ENCODE measurements around the gene DUSP14.

Gene DUSP14

DNA sequence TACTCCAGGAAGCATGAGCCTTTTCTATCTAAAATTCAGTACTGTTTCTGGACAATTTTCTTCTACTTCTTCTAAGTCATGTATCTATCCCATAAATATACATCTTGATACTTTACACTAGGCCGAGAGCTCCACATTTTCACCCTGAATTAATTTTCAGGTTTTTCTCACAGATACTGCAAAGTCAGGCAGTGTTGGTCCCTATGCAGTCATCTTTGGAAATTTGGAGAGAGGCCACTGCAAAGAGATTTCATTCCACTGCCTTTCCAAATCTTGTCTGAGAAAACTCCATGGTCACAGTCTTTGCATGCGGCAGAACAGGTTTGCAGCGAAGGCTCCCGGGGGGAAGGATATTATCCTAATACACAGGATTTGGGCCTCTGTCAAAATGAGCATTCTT lies 28.2 kb downstream of the DUSP14 start:
- no peak for DNase-seq

DNA sequence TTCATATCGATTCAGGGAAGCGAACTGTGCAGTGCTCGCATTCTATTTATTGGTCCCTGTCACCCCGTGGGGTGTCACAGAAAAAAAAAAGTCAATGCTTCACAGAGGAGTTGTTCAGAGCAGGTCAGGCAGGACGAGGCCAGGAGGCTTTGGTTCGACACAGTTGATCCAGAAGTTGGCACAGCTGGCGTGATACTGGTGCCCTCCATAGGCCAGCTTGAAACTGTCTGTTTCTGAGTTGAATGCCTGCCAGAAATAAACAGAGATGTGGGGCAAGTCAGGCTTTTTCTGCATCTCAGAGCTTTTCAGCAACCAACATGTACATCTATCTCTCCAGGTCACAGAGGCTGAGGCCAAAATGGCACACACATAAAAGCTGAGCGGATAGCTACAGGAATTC lies 29.1 kb downstream of the DUSP14 start:
- no peak for DNase-seq

DNA sequence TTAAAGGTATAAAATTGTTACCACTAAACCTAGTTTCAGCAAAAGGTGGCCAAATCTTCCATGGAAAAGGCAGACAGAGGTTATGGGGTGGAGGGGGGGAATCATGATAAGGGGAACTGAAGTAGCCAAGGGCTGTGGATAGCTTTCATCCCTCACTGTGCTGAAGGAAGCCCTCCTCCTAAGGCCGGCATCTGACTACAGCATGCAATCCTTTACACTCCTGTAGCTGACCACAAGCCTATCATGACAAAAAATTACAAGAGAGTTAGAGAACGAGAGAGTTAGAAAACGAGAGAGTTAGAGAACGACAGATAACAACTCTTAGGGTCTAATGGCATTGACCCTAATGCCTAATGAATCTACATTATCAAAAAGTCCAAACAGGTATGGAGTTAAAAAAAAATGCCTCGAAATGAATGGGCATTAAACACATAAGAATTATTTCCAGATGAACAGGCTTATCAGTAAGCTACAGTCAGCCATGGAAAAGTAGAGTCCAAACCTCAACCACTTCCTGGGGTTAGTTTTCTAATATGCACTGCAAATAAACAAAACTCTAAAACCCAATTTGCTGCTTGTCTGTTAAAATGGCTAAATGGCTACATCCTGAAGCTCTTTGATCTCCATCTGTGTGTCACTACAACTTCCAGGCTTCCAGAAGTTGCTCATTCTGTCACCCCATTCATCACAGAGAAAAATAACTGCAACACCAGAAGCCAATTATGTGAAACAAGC lies 29.7 kb downstream of the DUSP14 start:
- no peak for DNase-seq

- no peak for DNase-seq
These were observed 30.5 kb downstream of the DUSP14 start for GRCh38 chr17:37520174-37520573.

DNA sequence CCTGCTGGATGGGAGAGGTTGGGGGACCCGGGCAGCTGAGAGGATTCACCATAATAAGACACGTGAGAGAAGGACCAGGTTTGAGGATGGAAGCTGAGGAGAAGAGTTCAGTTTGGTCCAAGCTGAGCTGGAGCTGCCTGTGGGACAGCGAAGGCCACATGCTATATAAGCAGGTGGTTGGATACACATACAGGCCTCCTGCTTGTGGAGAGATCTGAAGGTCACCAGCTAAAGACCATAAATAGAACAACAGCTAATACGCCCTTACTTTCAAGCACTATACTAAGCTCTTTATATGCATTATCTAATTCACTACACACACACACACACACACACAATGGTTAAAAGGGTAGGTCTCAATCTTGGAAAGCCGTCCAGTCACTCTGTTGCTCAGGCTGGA lies 32.1 kb downstream of the DUSP14 start:
- DNase-seq, result no peak

DNA sequence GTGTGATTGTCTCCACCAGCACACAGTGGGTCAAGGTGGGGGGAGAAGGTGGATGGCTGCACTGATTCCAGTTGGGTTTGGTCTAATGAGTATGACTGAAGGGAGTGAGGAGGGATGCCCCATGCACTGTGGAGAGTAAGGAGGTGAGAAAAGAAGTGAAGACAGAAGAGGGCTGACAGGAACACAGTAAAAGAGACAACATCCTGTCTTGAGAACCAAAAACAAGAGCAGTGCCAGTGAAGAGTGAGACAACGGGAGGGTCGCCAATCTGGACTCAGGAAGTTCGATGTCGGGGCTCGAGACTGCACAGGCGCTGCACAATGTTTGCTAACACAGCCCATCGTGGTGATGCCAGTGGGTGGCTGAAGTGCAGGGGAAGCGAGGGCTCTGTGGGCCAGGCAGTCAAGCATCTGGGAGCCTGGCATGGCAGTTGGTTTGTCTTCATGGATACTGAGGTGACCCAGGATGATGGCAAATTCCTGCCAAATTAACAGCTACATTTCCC lies 34.1 kb downstream of the DUSP14 start:
- DNase-seq, result no peak

GRCh38 chr17:37527249-37527851 lies 37.7 kb downstream of the DUSP14 start:
- no peak for DNase-seq

DNA sequence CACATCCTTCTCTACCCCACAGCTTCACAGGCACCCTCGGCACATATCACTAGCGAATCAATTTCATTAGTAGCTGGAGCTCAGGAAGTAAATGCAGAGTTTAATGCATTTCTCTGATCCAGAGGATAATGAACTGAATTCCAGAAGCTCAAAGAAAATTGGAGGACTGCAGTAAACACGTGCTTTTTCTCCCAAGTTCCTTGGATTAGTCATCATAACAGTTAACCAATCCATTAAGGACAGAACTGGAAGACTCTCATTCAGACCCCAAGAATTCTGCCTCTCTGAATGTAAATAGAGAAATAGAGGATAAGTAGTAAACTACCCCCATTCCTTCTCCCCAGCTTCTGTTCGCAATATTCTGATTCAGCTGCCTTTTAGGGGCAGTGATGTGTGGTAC lies 40.7 kb downstream of the DUSP14 start:
- DNase-seq, result no peak

GRCh38 chr17:37532756-37533155 lies 43.1 kb downstream of the DUSP14 start:
- no peak for DNase-seq

DNA sequence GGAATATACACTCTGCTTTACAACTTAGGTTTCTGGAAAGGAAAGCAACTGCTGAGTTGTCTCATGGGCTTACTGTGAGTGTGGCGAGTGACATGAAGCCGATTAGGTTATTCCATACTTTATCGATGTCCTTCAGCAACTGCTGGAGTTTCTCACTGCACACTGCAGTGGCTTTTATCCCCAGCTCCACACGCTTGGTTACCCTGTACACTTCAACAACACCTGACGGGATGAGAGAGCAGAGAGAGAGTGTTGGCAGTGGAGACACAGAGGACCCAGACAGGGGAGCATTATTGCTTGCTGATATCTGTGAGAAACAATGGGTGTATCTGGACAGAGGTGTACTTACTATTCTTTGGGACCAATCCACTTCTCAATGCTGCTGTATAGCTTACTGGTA lies 46.2 kb downstream of the DUSP14 start:
- DNase-seq, result no peak

DNA sequence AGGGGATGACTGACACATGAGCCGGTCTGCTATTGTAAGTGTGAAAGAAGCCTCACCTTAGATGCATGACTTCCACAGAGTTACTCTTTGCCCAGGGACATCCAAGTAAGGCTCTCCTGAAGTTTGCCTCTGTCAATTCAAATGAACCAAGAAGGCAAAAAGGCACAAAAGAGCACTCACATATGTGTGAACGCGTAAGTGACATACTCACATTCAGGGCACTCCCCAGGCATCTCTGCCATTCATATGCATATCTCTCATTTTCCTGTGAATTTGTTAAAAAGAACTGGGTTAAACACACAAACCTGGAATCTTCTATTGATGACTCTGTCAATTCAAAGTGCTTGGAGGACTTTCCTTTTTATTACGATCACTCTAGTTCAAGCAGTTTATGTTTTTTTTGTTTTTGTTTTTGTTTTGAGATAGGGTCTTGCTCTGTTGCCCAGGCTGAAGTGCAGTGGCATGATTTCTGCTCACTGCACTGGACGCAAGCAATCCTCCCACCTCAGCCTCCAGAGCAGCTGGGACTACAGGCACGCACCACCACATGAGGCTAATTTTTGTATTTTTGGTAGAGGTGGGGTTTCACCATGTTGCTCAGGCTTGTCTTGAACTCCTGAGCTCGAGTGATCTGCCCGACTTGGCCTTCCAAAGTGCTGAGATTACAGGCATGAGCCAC lies 49.4 kb downstream of the DUSP14 start:
- DNase-seq, result no peak

DNA sequence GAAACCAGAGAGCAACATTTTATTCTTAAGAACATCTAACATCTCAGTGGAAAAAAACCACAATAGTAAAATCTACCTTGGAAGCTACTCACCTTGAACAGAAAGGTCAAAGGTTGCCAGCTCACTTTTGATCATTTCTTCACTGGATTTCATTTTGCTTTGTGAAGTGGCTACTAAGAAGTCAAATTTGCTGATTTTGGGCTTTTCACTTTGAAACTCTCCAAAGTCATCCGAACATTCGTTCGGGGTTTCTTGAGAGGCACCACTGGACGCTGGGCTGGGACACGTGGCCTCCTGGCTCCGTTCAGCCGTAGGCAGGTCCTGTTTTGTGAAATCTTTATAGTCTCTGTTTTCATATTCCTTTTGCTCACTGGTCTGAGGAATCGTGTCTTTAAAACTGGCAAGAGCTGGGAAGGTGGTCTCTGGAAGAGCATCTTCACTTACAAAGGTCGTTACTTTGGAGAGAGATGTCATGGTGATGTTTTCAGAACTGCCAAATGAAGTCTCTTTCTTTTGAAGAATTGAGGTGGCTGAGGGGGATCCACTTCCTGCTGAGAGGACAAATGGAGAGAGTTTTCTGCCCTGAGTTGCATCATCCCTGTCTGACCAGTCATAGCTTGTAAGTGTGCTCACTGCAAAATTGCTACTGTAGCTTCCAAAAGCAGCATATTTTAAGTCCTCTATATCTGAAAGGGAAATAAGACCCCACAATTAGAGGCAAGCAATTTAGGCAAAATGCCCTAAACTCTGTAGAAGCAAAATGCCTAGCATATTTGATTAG lies 52.4 kb downstream of the DUSP14 start:
- DNase-seq, result no peak

GRCh38 chr17:37543637-37544052 lies 54.0 kb downstream of the DUSP14 start:
- DNase-seq, result no peak

GRCh38 chr17:37545486-37545885 lies 55.8 kb downstream of the DUSP14 start:
- DNase-seq, result no peak

GRCh38 chr17:37546302-37546701 lies 56.6 kb downstream of the DUSP14 start:
- DNase-seq, result no peak

GRCh38 chr17:37547986-37548385 lies 58.3 kb downstream of the DUSP14 start:
- DNase-seq, result no peak

DNA sequence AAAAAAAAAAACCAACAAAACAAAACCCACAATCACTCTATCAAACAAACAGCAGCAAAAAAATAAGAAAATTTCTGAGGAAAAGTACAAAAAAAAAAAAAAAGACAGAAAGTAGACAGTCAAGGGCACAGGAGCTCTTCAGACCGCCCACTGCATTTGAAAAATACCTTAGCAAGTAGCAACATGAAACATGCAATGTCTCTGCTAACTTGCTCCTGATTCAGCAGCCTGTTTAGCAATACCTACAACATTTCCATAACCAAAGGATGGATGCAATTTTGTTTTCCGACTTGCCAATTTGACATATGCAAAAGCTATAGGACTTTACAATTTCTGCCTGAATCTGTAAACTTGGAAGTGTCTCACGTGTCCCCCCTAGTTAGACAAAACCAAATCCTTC lies 62.1 kb downstream of the DUSP14 start:
- DNase-seq, result no peak

- no peak for DNase-seq
These were observed 63.8 kb downstream of the DUSP14 start for GRCh38 chr17:37553401-37553966.

- DNase-seq, result no peak
These were observed 65.7 kb downstream of the DUSP14 start for GRCh38 chr17:37555386-37555785.

- DNase-seq, result no peak
These were observed 67.8 kb downstream of the DUSP14 start for GRCh38 chr17:37557482-37557881.

DNA sequence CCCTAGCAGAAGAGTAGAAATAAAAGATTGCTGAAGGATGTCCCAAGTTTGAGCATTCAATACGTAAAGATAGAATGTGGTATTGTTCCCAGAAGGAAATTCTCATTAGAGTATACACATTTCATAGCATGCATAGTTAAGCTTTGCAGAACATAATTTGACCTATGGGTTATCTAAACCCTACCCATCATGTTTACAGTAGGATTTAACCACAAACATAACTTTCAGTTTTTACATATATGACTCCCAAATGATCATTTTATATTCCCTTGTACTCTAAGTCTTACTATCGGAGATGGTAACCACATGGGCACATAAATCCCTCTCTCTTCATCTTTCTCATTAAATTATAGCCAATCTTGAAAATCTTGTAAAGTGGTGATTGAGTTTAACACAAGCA lies 68.6 kb downstream of the DUSP14 start:
- DNase-seq, result no peak

DNA sequence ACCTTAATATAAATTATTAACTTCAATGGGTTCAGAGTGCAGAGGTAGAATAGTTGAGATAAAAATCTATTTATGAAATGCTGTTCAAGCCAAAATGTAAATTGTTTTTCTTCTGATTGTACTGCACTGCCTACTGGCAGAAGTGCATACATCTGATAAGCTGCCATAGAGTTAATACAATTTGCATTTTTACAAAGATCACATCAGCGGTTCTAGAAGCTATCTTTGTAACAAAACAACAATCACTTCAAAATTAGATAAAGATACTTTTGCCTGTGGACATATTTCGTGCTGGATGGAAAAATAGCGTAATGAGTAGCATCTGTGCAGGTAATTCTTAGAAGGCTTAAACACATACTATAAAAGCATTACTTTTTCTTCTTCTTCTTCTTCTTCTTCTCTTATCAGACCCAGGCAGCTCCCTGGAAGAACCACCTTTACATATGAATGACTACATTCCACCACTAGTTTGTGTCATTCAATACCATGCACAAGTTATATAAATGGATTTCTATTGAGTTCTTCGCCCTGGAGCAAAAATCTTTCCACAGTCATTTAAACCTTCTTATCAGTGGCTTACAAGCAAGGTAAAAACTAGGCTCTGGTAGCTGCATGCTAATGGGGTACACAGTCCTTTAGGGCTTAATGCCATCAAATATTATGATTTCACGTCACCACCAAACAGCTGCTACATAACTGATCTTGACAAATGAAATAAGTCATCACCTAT lies 72.5 kb downstream of the DUSP14 start:
- DNase-seq, result no peak

Data from activated effector memory CD4-positive, alpha-beta T cell treated with Interleukin-2 at 50 U/mL for 16 hours (primary cell).